H9 (cell line): ENCODE results near the gene NUP43. TPM values are rescaled to one million over a fixed set of nuclear protein-coding genes. Genes with fewer than 3 reads are reported as not detected.

Experiments
- DNase-seq: peaks from one replicate; pipeline ENCODE4 v3.0.0-alpha.2; 2017
- H2AFZ ChIP-seq: one replicate; pipeline ENCODE4 v1.6.1; 2013; ENCODE audit warnings: mild to moderate bottlenecking, low read length, control low read depth, moderate library complexity
- H2AK5ac ChIP-seq: 2 replicates; pipeline ENCODE4 v1.6.1; 2013; ENCODE audit warnings: low read length, control low read depth, mixed read lengths; ENCODE audit not compliant: insufficient read length
- H2BK120ac ChIP-seq: one replicate; pipeline ENCODE4 v1.6.1; 2013; ENCODE audit warnings: low read depth, mild to moderate bottlenecking, low read length, control low read depth, inconsistent platforms; ENCODE audit not compliant: poor library complexity, severe bottlenecking
- H2BK12ac ChIP-seq: 2 replicates; pipeline ENCODE4 v1.6.1; 2013; ENCODE audit warnings: low read length, control low read depth, mixed read lengths, low read depth; ENCODE audit not compliant: insufficient read length
- H2BK15ac ChIP-seq: 2 replicates; pipeline ENCODE4 v1.6.1; 2013; ENCODE audit warnings: low read depth, low read length, control low read depth
- H2BK20ac ChIP-seq: one replicate; pipeline ENCODE4 v1.6.1; 2013; ENCODE audit warnings: low read depth, mild to moderate bottlenecking, low read length, control low read depth, inconsistent platforms; ENCODE audit not compliant: poor library complexity, severe bottlenecking
- H2BK5ac ChIP-seq: 2 replicates; pipeline ENCODE4 v1.6.1; 2013; ENCODE audit warnings: low read length, control low read depth, mixed read lengths; ENCODE audit not compliant: insufficient read length
- H3K14ac ChIP-seq: 2 replicates; pipeline ENCODE4 v1.6.1; 2013; ENCODE audit warnings: low read length, control low read depth; ENCODE audit not compliant: insufficient read depth
- H3K18ac ChIP-seq: 2 replicates; pipeline ENCODE4 v1.6.1; 2013; ENCODE audit warnings: low read depth, mild to moderate bottlenecking, mixed read lengths, low read length, control low read depth; ENCODE audit not compliant: insufficient read length
- H3K23ac ChIP-seq: 2 replicates; pipeline ENCODE4 v1.6.1; 2013; ENCODE audit warnings: low read length, control low read depth, mixed read lengths, low read depth; ENCODE audit not compliant: insufficient read length
- H3K23me2 ChIP-seq: 2 replicates; pipeline ENCODE4 v1.6.1; 2013; ENCODE audit warnings: low read depth, mild to moderate bottlenecking, mixed read lengths, low read length, control low read depth; ENCODE audit not compliant: insufficient read length, poor library complexity, severe bottlenecking
- H3K27ac ChIP-seq: 2 replicates; pipeline ENCODE4 v1.5.1; 2013; ENCODE audit warnings: low read length, control low read depth, mixed read lengths, low read depth; ENCODE audit not compliant: insufficient read length
- H3K27me3 ChIP-seq: 2 replicates; pipeline ENCODE4 v1.6.1; 2013; ENCODE audit warnings: low read length, control low read depth, inconsistent platforms; ENCODE audit not compliant: insufficient read depth
- H3K4ac ChIP-seq: 2 replicates; pipeline ENCODE4 v1.6.1; 2013; ENCODE audit warnings: low read depth, mild to moderate bottlenecking, control low read depth, inconsistent platforms, low read length, moderate library complexity
- H3K4me1 ChIP-seq: 2 replicates; pipeline ENCODE4 v1.6.1; 2013; ENCODE audit warnings: low read length, control low read depth, inconsistent platforms; ENCODE audit not compliant: insufficient read depth
- H3K4me2 ChIP-seq: 2 replicates; pipeline ENCODE4 v1.6.1; 2013; ENCODE audit warnings: low read length, control low read depth, mixed read lengths; ENCODE audit not compliant: insufficient read length, insufficient read depth
- H3K56ac ChIP-seq: 2 replicates; pipeline ENCODE4 v1.6.1; 2013; ENCODE audit warnings: low read depth, mild to moderate bottlenecking, mixed read lengths, low read length, control low read depth; ENCODE audit not compliant: insufficient read length
- H3K79me1 ChIP-seq: 2 replicates; pipeline ENCODE4 v1.6.1; 2013; ENCODE audit warnings: low read depth, mild to moderate bottlenecking, moderate library complexity, low read length, control low read depth, inconsistent platforms; ENCODE audit not compliant: insufficient read depth, poor library complexity, severe bottlenecking
- H3K79me2 ChIP-seq: 2 replicates; pipeline ENCODE4 v1.6.1; 2013; ENCODE audit warnings: low read length, control low read depth, inconsistent platforms; ENCODE audit not compliant: insufficient read depth
- H3K9ac ChIP-seq: 2 replicates; pipeline ENCODE4 v1.6.1; 2013; ENCODE audit warnings: low read length, control low read depth, mixed read lengths; ENCODE audit not compliant: insufficient read length; ENCODE audit errors: extremely low read depth
- H3K9me3 ChIP-seq: one replicate; pipeline ENCODE4 v1.6.1; 2013; ENCODE audit warnings: low read depth, low read length, inconsistent platforms; ENCODE audit not compliant: control insufficient read depth
- H3T11ph ChIP-seq: one replicate; pipeline ENCODE4 v1.6.1; 2013; ENCODE audit warnings: mild to moderate bottlenecking, low read length, control low read depth, inconsistent platforms
- H4K20me1 ChIP-seq: one replicate; pipeline ENCODE4 v1.6.1; 2013; ENCODE audit not compliant: control insufficient read depth, insufficient read length, insufficient read depth
- H4K5ac ChIP-seq: 2 replicates; pipeline ENCODE4 v1.6.1; 2013; ENCODE audit warnings: low read depth, mild to moderate bottlenecking, mixed read lengths, low read length, control low read depth; ENCODE audit not compliant: insufficient read length
- H4K8ac ChIP-seq: replicated peaks from 2 replicates; pipeline ENCODE4 v1.6.1; 2013; ENCODE audit warnings: low read length, control low read depth, mixed read lengths, low read depth; ENCODE audit not compliant: insufficient read length
- H4K91ac ChIP-seq: 2 replicates; pipeline ENCODE4 v1.6.1; 2013; ENCODE audit warnings: low read depth, mild to moderate bottlenecking, moderate library complexity, mixed read lengths, low read length, control low read depth; ENCODE audit not compliant: insufficient read length
- H3K27ac Mint-ChIP-seq, 3 experiments: 2 replicates in 2 of 3; 3 replicates in 1 of 3; pipeline ENCODE4 v1.8.0; 2020 to 2021; ENCODE audit warnings: mixed read lengths in 3 of 3, mild to moderate bottlenecking in 1 of 3, moderate library complexity in 1 of 3
- H3K27me3 Mint-ChIP-seq: 2 replicates; pipeline ENCODE4 v1.8.0; 2021; ENCODE audit warnings: low read depth, mild to moderate bottlenecking, moderate library complexity, mixed read lengths
- H3K36me3 Mint-ChIP-seq, 3 experiments: 2 replicates in 2 of 3; 3 replicates in 1 of 3; pipeline ENCODE4 v1.8.0; 2020 to 2021; ENCODE audit warnings: low read depth in 3 of 3, mixed read lengths in 3 of 3; ENCODE audit not compliant: insufficient read depth in 1 of 3
- H3K4me1 Mint-ChIP-seq, 2 experiments: 2 replicates each; pipeline ENCODE4 v1.8.0; 2020; ENCODE audit warnings: mixed read lengths in 2 of 2
- H3K4me3 Mint-ChIP-seq, 2 experiments: 2 replicates in 1 of 2; 3 replicates in 1 of 2; pipeline ENCODE4 v1.8.0; 2020 to 2021; ENCODE audit warnings: mild to moderate bottlenecking in 2 of 2, mixed read lengths in 2 of 2, moderate library complexity in 1 of 2
- H3K9me3 Mint-ChIP-seq, 2 experiments: 2 replicates in 1 of 2; 3 replicates in 1 of 2; pipeline ENCODE4 v1.8.0; 2020; ENCODE audit warnings: mild to moderate bottlenecking in 2 of 2, mixed read lengths in 2 of 2, moderate library complexity in 1 of 2
- WGBS: extraction: QIAGEN DNeasy Blood & Tissue Kit; methylation state at CpG from one replicate; pipeline ENCODE4 v1.1.7; 2013; ENCODE audit warnings: missing lambda C conversion rate, low lambda C conversion rate, mixed read lengths; ENCODE audit not compliant: insufficient read length; ENCODE audit errors: extremely low coverage; 5-methylcytosine and 5-hydroxymethylcytosine counted together
- total RNA-seq: library from RNA; stranded (reverse); gene quantifications from 2 replicates; pipeline ENCODE4 v1.2.1, GENCODE V29; 2021
- TF ChIP-seq, protein P1 (sequence below): fragments of 200-600 bp; sonication (generic); conservative IDR thresholded peaks from 3 replicates; pipeline ENCODE4 v1.8.0; 2021; ENCODE audit warnings: antibody characterized with exemption, mild to moderate bottlenecking

NUP43 gene
- total RNA-seq, 1 experiment from 2014 or later: 92.1 TPM

- no peak overlapping the region for H3K56ac ChIP-seq
- peaks cover 3 to 15% (median 8%) of the 10 kb centered on the region in 3 experiments; a peak in 5 of 7 replicates for H3K36me3 Mint-ChIP-seq
- peak overlapping the region in 1 of 2 experiments; percentile 13; a peak in 3 of 5 replicates for H3K4me3 Mint-ChIP-seq
- no peak overlapping the region for H2BK15ac ChIP-seq
- H4K5ac ChIP-seq: no peak overlapping the region
- H3K4ac ChIP-seq: no peak overlapping the region
- no peak overlapping the region for H2BK120ac ChIP-seq
- peaks cover 8% of the 10 kb centered on the region for H3K79me1 ChIP-seq
- peak overlapping the region; percentile 46 for H3K4me2 ChIP-seq
- peak overlapping the region; percentile 55 to 95 (median 84); a peak in 6 of 7 replicates for H3K27ac Mint-ChIP-seq
- no peak overlapping the region for H3K18ac ChIP-seq
- H2BK20ac ChIP-seq: no peak overlapping the region
- no peaks in the 10 kb centered on the region for H3K27me3 Mint-ChIP-seq
- peaks cover 19 to 27% of the 10 kb centered on the region in 2 experiments for H3K4me1 Mint-ChIP-seq
- DNase-seq: peak; percentile 38
- H3K27me3 ChIP-seq: no peaks in the 10 kb centered on the region
- H3K23ac ChIP-seq: no peak overlapping the region
- H3K9ac ChIP-seq: no peak overlapping the region
- H2AK5ac ChIP-seq: no peak overlapping the region
- TF ChIP-seq, protein P1, sequence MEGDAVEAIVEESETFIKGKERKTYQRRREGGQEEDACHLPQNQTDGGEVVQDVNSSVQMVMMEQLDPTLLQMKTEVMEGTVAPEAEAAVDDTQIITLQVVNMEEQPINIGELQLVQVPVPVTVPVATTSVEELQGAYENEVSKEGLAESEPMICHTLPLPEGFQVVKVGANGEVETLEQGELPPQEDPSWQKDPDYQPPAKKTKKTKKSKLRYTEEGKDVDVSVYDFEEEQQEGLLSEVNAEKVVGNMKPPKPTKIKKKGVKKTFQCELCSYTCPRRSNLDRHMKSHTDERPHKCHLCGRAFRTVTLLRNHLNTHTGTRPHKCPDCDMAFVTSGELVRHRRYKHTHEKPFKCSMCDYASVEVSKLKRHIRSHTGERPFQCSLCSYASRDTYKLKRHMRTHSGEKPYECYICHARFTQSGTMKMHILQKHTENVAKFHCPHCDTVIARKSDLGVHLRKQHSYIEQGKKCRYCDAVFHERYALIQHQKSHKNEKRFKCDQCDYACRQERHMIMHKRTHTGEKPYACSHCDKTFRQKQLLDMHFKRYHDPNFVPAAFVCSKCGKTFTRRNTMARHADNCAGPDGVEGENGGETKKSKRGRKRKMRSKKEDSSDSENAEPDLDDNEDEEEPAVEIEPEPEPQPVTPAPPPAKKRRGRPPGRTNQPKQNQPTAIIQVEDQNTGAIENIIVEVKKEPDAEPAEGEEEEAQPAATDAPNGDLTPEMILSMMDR: no peak
- peaks cover 20% of the 10 kb centered on the region; the same call in 1 of the 2 replicates for H3K79me2 ChIP-seq
- no peak overlapping the region for H3T11ph ChIP-seq
- no peak overlapping the region for H4K8ac ChIP-seq
- H3K14ac ChIP-seq: no peak overlapping the region
- H3K9me3 Mint-ChIP-seq: no peaks in the 10 kb centered on the region
- H3K27ac ChIP-seq: peak overlapping the region; percentile 8
- H2BK12ac ChIP-seq: no peak overlapping the region
- no peaks in the 10 kb centered on the region for H4K20me1 ChIP-seq
- no peaks in the 10 kb centered on the region for H3K23me2 ChIP-seq
- no peak overlapping the region for H4K91ac ChIP-seq
- no peak overlapping the region for H2BK5ac ChIP-seq
- H3K9me3 ChIP-seq: no peaks in the 10 kb centered on the region
- no CpG with 5 or more reads among the region's 7 CpGs for WGBS
- H3K4me1 ChIP-seq: no peaks in the 10 kb centered on the region; the same call in 1 of the 2 replicates
- H2AFZ ChIP-seq: no peak overlapping the region
Measured at GRCh38 chr6:149701714-149702113, 44.6 kb downstream of the NUP43 start.
